GM18868 (cell line): ENCODE measurements around the gene LRRFIP2.

ENCODE experiments used
- ATAC-seq: cut with Tn5 transposase; IDR thresholded peaks from one replicate; pipeline ENCODE4 v1.9.1; 2021; ENCODE audit warnings: mild to moderate bottlenecking, moderate library complexity; ENCODE audit not compliant: unreplicated experiment

The LRRFIP2 gene

DNA sequence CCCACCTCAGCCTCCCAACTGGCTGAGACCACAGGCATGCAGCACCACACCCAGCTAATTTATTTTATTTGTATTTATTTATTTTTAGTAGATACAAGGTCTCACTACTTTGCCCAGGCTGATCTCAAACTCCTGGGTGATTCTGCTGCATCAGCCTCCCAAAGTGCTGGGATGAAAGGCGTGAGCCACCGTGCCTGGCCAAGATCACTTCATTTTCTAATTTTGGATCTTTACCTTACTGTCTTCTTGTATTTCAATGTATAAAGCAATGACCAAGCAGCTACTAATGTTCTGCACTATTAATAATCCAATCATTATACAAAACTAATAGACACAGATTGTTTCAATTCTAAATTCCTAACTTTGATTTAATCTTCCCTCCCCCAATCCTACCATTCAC is 56.2 kb downstream of the LRRFIP2 start:
- no peak for ATAC-seq

DNA sequence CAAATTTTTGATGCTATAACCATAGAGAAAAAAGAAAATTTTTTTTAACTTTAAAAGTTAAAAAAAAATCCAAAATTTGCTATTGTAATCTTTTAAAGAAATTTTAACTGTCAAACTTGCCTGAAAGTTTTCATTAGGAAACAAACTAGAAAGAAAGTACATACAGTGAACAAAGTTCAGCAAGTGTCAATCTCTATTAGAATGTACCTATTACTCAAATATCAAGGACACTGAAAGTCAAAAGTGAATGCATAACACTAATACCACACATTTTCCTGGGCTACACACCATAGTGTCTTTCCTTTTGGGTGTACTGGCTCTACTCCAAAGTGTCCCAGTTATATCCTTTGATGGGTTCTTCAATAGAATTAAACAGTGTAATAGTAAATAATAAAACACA is 56.8 kb downstream of the LRRFIP2 start:
- ATAC-seq = no peak

DNA sequence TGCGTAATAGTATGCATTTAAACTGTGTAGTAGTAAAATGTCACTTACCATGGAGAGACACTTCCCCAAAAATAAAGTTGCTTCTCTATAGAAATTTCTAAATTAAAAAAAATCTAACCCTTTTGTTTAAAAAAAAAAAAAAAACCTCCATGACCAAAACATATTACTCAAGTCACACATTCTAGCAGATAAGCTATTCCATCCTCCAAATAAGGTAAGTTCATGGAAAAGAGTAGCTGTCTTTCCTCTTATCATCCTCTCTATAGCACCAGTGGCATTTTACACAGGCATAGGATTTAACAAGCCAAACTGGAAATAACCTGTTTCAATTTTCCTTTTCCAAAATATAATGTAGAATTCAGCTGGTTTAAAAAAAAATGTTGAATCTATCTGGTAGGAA is 57.4 kb downstream of the LRRFIP2 start:
- ATAC-seq = no peak

DNA sequence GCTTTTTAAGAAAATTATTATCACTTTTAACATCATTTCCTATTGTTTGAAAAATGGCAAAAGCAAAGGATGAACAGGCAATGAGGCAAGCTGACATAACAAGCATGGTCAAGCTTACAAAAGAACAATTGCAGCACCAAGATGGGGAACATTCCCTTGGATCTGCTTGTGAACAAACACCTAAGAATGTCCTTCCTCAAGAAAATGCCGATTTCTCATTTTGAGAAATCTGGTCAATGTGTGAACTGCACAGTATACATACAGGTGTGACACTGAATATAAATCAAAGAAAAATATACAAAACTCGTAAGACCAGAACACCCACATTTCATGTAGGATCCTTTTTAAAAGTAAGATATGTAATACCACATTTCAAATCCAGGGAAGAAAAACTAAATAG is 58.9 kb downstream of the LRRFIP2 start:
- no peak for ATAC-seq

DNA sequence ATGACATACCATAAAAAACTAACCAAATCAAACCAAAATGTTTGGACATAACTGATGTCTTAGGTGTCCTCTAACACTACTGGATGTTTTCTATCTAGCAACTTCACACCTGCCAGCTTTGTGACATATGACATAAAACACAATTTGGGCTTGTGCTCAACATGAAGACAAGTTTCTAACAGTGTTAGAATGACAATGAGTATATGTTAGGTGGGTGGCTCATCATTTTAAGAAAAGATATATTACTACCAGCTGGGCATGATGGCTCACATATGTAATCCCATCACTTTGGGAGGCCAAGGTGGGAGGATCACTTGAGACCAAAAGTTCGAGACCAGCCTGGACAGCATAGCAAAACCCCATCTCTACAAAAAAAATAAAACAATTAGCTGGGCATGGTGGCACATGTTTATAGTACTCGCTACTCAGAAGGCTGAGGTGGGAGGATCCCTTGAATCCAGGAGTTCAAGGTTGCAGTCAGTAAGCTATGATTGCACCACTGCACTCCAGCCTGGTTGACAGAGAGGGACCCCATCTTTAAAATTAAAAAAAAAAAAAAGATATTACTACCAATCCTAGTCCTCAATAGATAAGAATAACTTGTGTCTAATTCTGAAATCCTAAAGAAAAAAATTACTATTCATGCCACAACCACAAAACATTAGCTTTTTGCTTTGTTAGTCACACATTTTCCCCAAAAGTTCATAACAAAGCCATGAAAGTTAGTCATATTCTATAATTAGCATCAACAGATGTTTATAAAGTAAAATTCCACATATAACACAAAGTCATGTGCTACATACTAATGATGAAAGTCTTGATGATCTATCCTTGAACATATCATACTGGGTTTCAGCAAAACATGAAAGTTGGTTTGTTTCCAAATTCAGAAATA is 59.9 kb downstream of the LRRFIP2 start:
- no peak for ATAC-seq

DNA sequence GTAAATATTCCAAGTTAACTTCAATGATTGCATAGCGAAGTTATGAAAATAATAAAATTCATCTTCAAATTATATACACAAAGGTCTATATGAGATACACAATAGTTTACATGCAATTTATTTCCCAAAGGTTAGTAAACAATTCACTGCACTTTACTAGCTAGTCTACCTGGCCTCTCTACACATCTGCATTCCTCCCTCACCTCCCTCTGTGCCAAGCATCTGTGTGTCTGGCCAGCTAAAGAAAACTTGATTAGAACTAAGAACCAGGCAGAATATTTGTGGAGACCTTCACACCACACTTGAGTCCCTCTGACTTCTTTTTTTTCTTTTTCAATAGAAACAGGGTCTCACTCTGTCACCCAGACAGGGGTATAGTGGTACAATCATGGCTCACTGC is 61.4 kb downstream of the LRRFIP2 start:
- ATAC-seq = no peak

DNA sequence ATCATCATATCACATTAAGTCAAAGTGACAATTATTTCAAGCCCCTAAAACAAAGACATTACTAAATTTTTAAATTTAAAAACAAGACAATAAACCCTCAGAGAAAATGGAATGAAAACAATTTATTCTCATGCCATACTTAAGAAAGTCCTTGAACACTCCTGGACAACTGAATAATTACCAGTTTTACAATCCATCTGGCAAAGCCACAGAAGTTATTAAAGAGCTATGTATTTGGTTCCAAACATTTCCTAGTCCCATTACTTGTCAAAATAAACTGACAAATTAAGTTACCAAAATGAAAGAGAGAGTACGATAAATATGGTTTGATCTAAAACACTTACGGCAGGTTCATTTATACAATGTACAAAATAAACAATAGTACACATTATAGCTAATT is 63.2 kb downstream of the LRRFIP2 start:
- no peak for ATAC-seq

DNA sequence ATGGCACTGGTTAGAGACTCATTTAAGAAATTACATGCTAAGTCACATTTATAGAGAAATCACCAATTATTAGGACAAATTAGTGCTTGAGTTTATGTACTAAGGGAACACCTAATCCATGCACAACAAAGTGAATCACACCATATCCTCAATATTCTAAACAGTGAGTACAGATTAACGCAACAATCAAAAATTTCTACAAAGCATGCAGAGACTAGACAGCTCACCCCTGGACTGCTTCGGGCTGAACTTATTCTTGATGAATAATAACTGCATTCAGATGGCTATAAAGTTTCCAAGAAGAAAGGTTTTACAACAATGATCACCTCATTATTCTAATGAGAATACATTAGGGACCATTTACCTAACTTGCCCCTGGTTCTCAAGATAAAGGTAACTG is 66.5 kb downstream of the LRRFIP2 start:
- no peak for ATAC-seq

DNA sequence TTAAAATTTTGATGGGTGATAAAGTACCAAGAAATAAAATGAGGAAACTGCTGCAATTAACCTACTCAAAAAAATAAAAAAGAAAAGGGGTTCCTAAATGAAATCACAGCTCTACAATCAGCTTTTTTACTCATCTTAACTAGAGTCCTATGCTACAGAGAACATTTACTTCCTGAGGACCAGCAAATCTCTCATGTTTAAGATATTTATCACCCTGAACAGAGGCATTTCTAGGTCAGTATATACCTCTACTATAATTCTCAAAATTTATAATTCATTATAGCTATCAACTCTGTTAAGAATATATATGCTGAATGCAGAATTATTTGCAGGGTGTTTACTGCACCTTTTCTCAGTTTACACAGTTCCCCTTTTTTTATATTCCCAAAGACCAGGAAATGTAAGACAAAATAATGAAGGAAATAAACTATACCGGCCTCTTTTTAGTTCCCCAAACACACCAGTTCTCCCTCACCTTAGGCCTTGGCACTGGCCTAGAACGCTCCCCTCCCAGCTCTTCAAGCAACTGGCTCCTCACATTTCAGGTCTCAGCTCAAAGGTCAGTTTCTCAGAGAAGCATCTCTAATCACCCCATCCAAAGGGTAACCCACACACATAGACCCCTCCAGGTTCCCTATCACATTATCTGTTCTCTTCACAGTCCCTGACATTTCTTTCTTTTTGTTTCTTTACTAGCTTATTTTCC is 71.1 kb downstream of the LRRFIP2 start:
- no peak for ATAC-seq

DNA sequence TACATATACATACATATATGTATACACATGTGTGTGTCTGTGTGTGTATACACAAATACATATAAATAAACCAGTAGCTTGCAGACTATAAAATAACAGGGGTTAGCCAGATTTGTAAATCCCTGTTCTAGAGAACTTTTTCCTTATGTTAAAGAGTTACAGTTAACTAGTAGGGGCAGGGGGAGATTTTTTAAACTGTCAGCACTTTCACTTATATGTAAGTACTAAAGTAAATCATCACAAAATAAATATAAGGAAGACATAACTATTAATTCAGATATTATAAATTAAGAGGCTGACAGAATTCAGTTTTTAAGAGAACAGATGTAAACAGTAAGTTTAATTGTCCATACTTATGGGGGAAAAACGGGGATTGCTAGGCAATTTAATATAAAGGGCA is 74.0 kb downstream of the LRRFIP2 start:
- ATAC-seq = no peak

DNA sequence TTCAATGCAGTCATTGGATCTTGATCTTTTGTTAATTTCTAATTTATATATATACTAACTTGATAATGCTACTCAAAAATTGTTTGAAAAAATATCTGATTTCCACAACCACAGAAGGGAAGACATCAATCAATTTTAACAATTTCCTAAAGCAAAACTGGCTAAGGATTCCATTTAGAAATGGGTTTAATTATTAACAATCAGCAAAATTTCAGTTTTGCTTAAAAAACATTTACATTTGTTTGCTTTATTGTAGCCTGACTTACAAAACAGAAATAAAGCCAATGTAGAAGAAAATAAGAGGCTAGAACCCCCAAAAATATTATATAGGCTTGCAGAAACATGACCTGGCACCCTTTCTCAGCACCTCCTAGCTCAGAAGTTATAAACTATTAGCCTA is 74.9 kb downstream of the LRRFIP2 start:
- ATAC-seq = no peak

DNA sequence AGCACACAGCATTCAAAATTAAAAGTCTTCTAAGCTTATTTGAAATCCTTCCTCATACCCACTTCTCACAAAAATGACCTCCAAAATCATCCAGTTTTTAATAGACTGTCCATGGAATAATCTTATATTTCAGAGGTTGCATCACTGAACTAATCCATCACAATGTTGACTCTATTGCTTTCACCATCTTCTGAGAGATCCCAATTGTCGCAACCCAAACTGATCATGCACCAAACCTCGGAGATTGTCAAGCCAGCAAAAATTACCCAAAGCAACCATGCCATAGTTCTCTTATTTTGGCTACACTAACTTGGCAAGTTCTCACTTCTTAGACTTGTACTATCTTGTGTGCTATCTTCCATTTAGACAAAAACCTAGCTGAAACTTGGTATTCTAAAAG is 75.5 kb downstream of the LRRFIP2 start:
- no peak for ATAC-seq

DNA sequence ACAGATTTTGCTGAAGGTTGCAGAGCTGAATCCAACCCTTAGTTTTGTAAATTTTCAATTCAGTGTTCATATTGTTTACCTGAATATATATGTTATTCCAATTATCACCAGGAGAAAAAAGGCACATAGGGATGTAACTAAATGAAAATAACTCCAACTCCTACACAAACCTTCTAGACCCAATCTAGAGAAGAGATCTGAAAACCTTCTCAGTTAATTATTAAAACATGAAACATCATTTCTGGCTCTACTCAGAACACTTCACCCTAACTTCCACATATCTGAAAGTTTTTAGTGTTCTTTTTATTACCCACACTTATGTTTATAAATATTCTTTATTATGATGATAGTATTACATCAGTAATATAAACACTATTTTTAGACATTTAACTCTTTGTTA is 76.6 kb downstream of the LRRFIP2 start:
- no peak for ATAC-seq

DNA sequence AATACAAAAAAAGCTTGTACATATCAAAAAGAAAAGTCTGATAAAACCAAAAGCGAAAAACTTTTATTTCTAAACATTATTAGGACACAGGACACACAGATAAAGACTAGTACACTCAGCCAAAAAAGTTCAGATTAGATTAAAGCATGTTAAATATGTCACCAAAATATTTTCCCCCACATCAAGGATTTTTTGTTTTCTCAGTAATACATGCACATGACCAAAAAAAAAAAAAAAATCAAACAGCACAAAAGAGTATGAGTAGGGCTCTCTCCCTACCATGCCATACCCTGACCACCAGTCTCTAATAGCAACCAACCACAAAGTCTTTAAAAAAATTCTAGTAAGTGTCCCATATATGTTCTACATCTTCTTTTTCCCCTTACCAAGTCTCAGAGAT is 77.4 kb downstream of the LRRFIP2 start:
- ATAC-seq = no peak

DNA sequence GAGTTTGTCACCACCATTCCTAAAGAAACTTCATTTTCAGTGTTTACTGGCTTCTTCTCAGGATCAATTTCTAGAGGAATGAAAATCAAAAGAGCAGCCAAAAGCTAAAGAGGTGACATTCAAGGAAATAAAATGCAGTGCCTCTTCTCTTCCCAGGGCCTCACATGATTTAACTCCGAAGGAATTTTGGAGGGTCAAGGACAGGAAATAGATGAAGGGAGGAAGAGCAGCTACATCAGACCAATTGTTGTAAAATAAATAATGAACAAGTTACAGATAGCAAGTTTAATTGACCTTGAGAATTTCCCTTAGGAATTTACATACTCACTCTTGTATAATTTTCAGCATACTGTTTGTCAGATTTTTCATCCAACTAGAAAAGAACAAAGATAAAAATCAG is 78.1 kb downstream of the LRRFIP2 start:
- ATAC-seq = no peak

DNA sequence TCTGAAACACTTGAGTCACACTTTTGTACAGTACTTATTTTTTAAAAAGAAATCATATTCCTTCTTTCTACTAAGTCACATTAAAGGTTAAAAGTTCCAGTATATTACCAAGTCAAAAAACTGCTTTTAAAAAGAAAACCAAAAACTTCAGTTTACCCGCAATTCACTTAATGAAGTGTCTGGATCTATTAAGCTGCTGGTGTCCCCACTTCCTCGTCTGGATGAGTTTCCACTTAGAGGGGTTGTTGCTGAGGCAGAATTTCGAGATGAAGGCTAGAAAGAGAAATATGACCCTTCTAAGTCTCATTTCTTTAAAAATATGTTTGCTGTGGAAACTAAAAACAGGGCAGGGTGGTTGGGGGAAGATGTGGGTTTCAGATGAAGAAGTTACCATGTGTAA is 79.7 kb downstream of the LRRFIP2 start:
- ATAC-seq = no peak

DNA sequence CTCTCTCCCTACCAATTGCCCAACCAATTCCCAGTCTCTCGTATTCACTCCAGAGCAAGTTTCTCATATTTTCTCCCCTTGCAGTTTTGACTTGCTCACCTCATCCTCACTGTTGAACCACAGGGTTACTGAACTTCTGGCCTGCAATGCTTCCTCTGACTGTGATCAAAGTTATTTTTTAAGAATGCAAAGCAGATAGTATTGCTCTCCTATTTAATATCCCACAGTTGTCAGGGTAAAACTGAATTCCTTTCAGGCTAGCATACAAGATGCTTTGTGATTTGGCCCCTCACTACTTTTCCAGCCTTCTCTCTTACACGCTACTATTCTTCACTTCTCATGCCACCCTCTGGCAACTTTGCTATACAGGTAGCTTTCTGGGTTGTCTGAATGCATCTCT is 80.9 kb downstream of the LRRFIP2 start:
- no peak for ATAC-seq

DNA sequence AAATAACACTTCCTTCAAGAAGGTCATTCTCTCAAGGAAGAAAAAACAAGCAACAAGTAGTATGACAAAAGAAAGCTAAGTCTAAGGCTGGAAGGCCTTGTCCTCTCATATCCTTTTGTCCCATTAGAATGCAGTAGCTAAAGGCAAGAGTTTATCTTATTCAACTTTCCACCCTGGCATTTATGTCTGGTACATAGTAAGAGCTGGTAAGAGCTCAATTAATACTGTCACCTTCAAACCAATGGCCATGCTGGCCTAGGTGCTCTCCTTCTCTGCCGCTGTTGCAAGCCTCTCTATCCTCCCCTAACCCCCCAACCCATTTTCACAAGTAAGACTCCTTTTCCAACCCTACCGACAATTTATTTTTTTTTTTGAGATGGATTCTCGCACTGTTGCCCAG is 81.9 kb downstream of the LRRFIP2 start:
- no peak for ATAC-seq

DNA sequence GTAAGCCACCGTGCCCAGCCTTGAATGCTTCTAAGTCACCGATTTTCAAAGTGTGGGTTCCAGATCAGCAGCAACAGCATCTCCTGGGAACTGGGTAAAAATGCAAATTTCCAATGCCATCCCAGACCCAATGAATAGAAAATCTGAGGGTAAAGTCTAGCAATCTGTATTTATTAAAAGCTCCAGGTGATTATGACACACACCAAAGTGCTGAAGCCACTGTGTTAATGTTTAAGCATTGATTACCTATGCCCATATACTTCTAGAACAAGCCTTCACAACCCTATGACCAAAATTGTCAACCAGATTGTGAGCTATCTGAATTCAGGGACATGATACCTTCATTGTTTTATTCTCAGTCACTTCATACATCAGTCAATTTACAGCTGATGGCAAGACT is 86.5 kb downstream of the LRRFIP2 start:
- ATAC-seq = no peak

DNA sequence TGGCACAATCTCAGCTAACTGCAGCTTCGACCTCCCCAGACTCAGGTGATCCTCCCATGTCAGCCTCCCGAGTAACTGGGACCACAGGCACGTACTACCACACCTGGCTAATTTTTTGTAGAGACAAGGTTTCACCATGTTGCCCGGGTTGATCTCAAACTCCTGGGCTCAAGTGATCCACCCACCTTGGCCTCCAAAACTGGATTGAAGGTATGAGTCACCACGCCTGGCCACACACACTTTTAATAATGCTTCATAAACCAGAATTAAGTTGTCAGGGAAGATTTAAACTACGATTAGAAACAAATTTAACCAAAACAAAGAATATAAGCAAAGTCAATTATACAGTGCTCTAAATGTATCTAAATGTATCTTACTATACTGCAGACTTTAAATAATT is 87.5 kb downstream of the LRRFIP2 start:
- no peak for ATAC-seq

DNA sequence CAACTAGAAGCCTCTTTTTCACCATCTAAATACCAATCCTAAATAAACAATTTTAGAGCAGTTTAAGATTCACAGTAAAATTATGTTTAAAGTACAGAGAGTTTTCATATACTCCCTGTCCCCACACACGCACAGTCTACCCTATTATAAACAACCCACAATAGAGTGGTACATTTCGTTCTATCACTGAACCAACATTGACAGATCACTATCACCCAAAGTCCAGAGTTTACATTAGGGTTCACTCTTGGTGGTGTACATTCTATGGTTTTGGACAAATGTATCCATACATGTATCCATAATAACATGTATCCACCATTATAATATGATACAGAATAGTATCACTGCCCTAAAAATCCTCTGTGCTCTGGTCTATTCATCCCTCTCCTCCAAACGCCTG is 92.1 kb downstream of the LRRFIP2 start:
- no peak for ATAC-seq

DNA sequence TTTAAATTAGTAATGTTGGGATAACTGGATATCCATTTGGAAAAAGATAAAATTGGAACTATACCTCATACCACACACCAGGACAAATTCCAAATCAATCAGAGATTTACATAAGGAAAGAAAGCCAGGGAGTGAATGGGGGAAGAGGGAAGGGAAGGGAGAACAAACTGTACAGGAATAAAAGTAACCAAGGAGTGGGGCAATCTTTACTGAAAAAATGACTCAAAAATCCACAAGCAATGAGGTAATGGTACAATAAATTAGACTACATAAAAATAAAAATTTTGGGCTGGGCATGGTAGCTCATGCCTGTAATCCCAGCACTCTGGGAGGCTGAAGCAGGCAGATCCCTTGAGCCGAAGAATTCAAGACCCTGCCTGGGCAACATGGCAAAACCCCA is 98.4 kb downstream of the LRRFIP2 start:
- ATAC-seq = no peak

DNA sequence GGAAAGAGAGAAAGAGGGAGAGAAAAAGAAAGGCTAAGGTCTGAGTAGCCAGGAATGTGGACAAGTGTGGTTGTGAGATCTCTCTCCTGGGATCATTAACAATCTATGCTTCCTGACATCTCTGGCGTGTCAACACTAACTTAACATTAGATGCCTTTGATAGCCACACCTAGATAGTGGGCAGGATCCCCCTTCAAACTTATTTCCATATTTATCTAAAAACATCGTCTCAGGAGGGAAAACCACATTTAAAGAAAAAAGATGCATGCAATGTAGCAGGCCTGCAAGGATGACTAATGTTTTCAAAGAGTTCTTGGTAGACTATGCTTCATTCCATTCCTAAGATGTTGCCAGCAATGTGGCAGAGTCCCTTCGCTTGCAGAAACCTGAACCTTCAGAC is 100.2 kb downstream of the LRRFIP2 start:
- ATAC-seq = no peak
